Esophagus squamous epithelium (tissue), 4 donors: ENCODE data around the gene C1orf21.

Experiments used
- POLR2A ChIP-seq, 4 donors: fragments of 450-650 bp; IDR thresholded peaks; one replicate each; pipeline ENCODE4 v1.6.1; 2017; ENCODE audit warnings: antibody characterized with exemption in 4 of 4, mild to moderate bottlenecking in 4 of 4, moderate library complexity in 3 of 4
- TF ChIP-seq, protein P1 (sequence below), 6 experiments: fragments of 450-650 bp in 4 of 6; fragments of 200-600 bp in 2 of 6; sonication (generic) in 2 of 6; IDR thresholded peaks; one replicate each; pipeline ENCODE4 v1.5.1; 2016 to 2019; ENCODE audit warnings: antibody characterized with exemption in 6 of 6, mild to moderate bottlenecking in 4 of 6, moderate library complexity in 4 of 6

DNA sequence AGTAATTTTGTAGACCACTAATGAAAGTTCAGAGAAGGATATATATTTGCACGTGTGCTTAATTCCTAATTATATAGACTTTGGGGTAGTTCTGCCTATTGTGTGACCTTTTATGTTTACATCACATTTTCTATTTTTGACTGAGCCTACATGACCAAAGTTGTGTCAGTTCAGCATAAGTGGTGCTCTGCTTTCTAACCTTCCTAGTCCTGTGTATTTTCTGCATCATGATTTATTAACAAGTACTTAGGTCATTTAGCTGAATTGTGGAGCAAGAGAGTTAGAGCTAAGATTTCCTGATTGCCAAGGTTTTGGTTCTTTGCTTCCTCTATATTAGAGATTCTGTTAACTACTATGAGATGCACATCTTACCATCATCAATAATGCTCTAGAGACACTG is 176.0 kb downstream of the C1orf21 start:
- TF ChIP-seq, protein P1, sequence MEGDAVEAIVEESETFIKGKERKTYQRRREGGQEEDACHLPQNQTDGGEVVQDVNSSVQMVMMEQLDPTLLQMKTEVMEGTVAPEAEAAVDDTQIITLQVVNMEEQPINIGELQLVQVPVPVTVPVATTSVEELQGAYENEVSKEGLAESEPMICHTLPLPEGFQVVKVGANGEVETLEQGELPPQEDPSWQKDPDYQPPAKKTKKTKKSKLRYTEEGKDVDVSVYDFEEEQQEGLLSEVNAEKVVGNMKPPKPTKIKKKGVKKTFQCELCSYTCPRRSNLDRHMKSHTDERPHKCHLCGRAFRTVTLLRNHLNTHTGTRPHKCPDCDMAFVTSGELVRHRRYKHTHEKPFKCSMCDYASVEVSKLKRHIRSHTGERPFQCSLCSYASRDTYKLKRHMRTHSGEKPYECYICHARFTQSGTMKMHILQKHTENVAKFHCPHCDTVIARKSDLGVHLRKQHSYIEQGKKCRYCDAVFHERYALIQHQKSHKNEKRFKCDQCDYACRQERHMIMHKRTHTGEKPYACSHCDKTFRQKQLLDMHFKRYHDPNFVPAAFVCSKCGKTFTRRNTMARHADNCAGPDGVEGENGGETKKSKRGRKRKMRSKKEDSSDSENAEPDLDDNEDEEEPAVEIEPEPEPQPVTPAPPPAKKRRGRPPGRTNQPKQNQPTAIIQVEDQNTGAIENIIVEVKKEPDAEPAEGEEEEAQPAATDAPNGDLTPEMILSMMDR (IDR thresholded peaks at IDR 0.05) = no peak
- no peak for TF ChIP-seq POLR2A (IDR thresholded peaks at IDR 0.05)
